Renal pelvis (tissue), 4 donors: ENCODE results near the gene YWHAG. TPM values are rescaled to one million over a fixed set of nuclear protein-coding genes. Genes with fewer than 3 reads are reported as not detected.

Experiments
- DNase-seq: peaks from one replicate; pipeline ENCODE4 v3.0.0-alpha.2; 2013
- polyA plus RNA-seq, 3 donors: library from polyadenylated mRNA; unstranded; fragments of 120-200 nt; gene quantifications; one replicate each; pipeline ENCODE4 v1.2.1, GENCODE V29; 2013; ENCODE audit not compliant: insufficient read length in 3 of 3

YWHAG gene
- polyA plus RNA-seq, 3 donors: 116 to 125 (median 116) TPM

- DNase-seq: no peak
These were observed 77.0 kb downstream of the YWHAG start for GRCh38 chr7:76281706-76282343.

DNA sequence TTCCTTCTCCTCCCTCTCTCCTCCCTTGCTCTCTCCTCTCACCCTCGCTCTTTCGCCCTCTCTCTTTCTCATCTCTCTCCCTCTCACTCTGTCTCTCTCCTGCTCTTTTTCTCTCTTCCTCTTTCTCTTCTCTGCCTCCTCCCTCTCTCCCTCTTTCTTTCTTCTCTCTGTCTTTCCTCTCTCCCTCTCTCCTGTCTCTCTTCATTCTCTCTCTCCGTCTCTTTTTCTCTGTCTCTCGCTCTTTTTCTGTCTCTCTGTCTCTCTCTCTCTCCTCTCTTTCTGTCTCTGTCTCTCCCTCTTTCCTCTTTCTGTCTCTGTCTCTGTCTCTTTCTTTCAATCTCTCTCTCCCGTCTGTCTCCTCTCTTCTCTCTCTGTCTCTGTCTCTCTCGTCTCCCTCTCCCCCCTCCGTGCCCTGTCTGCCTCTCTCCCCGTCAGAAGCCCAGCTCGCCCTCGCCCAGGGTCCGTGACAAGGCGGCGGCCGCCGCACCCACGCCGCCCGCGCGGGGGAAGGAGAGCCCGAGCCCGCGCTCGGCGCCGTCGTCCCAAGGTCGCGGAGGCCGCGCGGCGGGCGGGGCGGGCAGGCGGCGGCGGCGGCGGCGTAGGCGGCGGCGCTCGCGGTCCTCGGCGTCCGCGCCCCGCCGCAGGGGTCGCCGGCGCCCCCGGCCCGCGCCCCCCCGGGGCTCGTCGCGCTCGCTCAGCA lies 77.6 kb downstream of the YWHAG start:
- DNase-seq: no peak

- no peak for DNase-seq
These were observed 78.4 kb downstream of the YWHAG start for GRCh38 chr7:76280408-76280807.

DNA sequence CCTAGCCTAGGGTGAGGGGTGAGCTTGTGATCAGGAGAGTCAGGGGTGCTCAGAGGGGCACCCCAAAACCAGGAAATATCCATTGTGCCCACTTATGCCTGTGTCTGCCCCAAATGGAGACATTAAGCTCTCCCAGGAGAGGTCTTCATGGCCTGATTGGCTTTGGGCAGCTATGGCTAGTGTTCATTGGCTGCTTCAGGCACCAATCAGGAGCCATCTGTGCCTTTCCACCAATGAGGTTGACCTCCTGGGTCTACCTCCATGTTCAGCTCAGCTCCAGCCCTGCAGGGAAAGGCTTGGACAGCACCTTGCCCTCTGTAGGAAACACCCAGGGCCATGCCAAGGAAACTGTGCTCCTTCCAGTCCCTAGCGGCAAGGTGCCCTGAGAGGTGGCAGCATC lies 80.3 kb downstream of the YWHAG start:
- DNase-seq: no peak

Other genes with a start within 250 kb of the YWHAG start
- gene SRRM3, start 157.1 kb downstream of the YWHAG start, polyA plus RNA-seq: 1 to 10 TPM; 2.1 to 3.0 (median 2.2) TPM
- gene HSPB1, start 56.3 kb downstream of the YWHAG start, polyA plus RNA-seq: 100 to 1,000 TPM; 172 to 262 (median 221) TPM
- gene SSC4D, start 50.7 kb upstream of the YWHAG start, polyA plus RNA-seq: 1 to 10 TPM; 5.2 to 7.4 (median 5.3) TPM
- gene ZP3, start 66.0 kb upstream of the YWHAG start, polyA plus RNA-seq: 10 to 100 TPM in 1 of 3 donors, 1 to 10 TPM in 2; 3.3 to 11.5 (median 9.4) TPM
- 10 to 100 TPM in 1 of 3 donors, 1 to 10 TPM in 2; 7.8 to 12.1 (median 8.1) TPM for gene DTX2, start 102.7 kb upstream of the YWHAG start, polyA plus RNA-seq
- gene UPK3B, start 151.6 kb upstream of the YWHAG start, polyA plus RNA-seq: 1 to 10 TPM in 2 of 3 donors, under 1 TPM in 1; 0.70 to 5.8 (median 3.5) TPM
- gene SPDYE16, start 184.3 kb upstream of the YWHAG start, polyA plus RNA-seq: 1 to 10 TPM; 1.7 to 7.2 (median 4.0) TPM